K562 (cell line): ENCODE data around the gene ACER3. TPM values are rescaled to one million over a fixed set of nuclear protein-coding genes. Genes with fewer than 3 reads are reported as not detected.

Experiments used
- ARID3A ChIP-seq: IDR thresholded peaks from 2 replicates; pipeline ENCODE4 v1.6.1; 2012; ENCODE audit warnings: low read depth, low read length, improper control_type of control experiment, borderline replicate concordance
- CTCFL ChIP-seq: IDR thresholded peaks from 2 replicates; pipeline ENCODE4 v1.6.1; 2011; ENCODE audit warnings: borderline replicate concordance, low read depth, mild to moderate bottlenecking, moderate library complexity, low read length; ENCODE audit not compliant: insufficient read depth, poor library complexity, severe bottlenecking
- EP300 ChIP-seq: IDR thresholded peaks from 2 replicates; pipeline ENCODE4 v1.6.1; 2012; ENCODE audit warnings: low read length, improper control_type of control experiment
- HLTF ChIP-seq: fragments of 450-650 bp; IDR thresholded peaks from 2 replicates; pipeline ENCODE4 v1.6.1; 2016
- KAT8 ChIP-seq: fragments of 450-650 bp; IDR thresholded peaks from 2 replicates; pipeline ENCODE4 v1.6.1; 2016; ENCODE audit warnings: low read depth, mild to moderate bottlenecking
- KDM5B ChIP-seq: fragments of 200-600 bp; sonication (generic); IDR thresholded peaks from 2 replicates; pipeline ENCODE4 v1.6.1; 2012; ENCODE audit warnings: low read depth, mild to moderate bottlenecking, moderate library complexity, low read length, control low read depth, inconsistent platforms; ENCODE audit not compliant: insufficient replicate concordance
- KLF16 ChIP-seq: IDR thresholded peaks from 2 replicates; pipeline ENCODE4 v1.6.1; 2016; ENCODE audit warnings: antibody characterized with exemption
- MAZ ChIP-seq, 2 experiments: fragments of 450-650 bp in 1 of 2; sonication (generic) in 1 of 2; formaldehyde crosslinking; IDR thresholded peaks in 1 of 2; conservative IDR thresholded peaks in 1 of 2; 2 replicates each; pipeline versions ENCODE4 v1.4.0 to v1.5.0; 2020; ENCODE audit warnings: mild to moderate bottlenecking in 1 of 2, missing genetic modification reagents in 1 of 2
- MYBL2 ChIP-seq, 2 experiments: fragments of 450-650 bp in 1 of 2; sonication (generic) in 1 of 2; formaldehyde crosslinking in 1 of 2; IDR thresholded peaks; 2 replicates each; pipeline versions ENCODE4 v1.6.1 to v1.8.1; 2017 to 2022; ENCODE audit warnings: borderline replicate concordance in 1 of 2, inconsistent platforms in 1 of 2, low read depth in 1 of 2, mild to moderate bottlenecking in 1 of 2, missing genetic modification reagents in 1 of 2, moderate library complexity in 1 of 2
- SAP30 ChIP-seq: fragments of 200-600 bp; sonication (generic); IDR thresholded peaks from 2 replicates; pipeline ENCODE4 v1.6.1; 2012; ENCODE audit warnings: borderline replicate concordance, low read depth, mild to moderate bottlenecking, moderate library complexity, low read length, control low read depth, inconsistent platforms; ENCODE audit not compliant: insufficient read depth, poor library complexity, severe bottlenecking
- SIRT6 ChIP-seq: IDR thresholded peaks from one replicate; pipeline ENCODE4 v1.6.1; 2012; ENCODE audit warnings: low read depth, mild to moderate bottlenecking, control low read depth, inconsistent platforms, low read length, moderate library complexity
- TRIM25 ChIP-seq: fragments of 450-650 bp; IDR thresholded peaks from 2 replicates; pipeline ENCODE4 v1.7.0; 2016; ENCODE audit warnings: borderline replicate concordance
- ZFP1 ChIP-seq: fragments of 450-650 bp; formaldehyde crosslinking; IDR thresholded peaks from 2 replicates; pipeline ENCODE4 v1.4.0; 2020; ENCODE audit warnings: mild to moderate bottlenecking, mixed read lengths
- ZHX1 ChIP-seq: fragments of 150-350 bp; conservative IDR thresholded peaks from 2 replicates; pipeline ENCODE4 v1.6.1; 2014; ENCODE audit warnings: low read length
- ZNF232 ChIP-seq: sonication (generic); formaldehyde crosslinking; IDR thresholded peaks from 2 replicates; pipeline ENCODE4 v1.8.0; 2022; ENCODE audit warnings: mild to moderate bottlenecking, missing genetic modification reagents
- ZNF239 ChIP-seq: fragments of 250-450 bp; sonication (Bioruptor Pico); IDR thresholded peaks from 2 replicates; pipeline ENCODE4 v1.4.0; 2020; ENCODE audit warnings: mild to moderate bottlenecking
- ZNF76 ChIP-seq: fragments of 250-450 bp; sonication (Bioruptor Pico); IDR thresholded peaks from 2 replicates; pipeline ENCODE4 v1.4.0; 2020; ENCODE audit warnings: mild to moderate bottlenecking, moderate library complexity, borderline replicate concordance
- polyA plus RNA-seq, 8 experiments: library from polyadenylated mRNA; depleted of rRNA in 4 of 8; stranded (reverse) in 5 of 8; unstranded in 3 of 8; fragments of >200 nt; fragmentation: Nextera tagmentation in 2 of 8; fragmentation: Illumina TruSeq in 1 of 8; extraction: Ambion mirVana in 2 of 8; extraction: Trizol in 1 of 8; gene quantifications; 2 replicates each; pipeline versions ENCODE4 v1.2.1 to v1.2.3, GENCODE V29; 2011 to 2014; ENCODE audit warnings: inconsistent platforms in 1 of 8, missing spikeins in 1 of 8
- total RNA-seq, 7 experiments: library from RNA; depleted of rRNA in 6 of 7; stranded (reverse); fragments of >200 nt in 6 of 7; fragmentation: Illumina TruSeq in 2 of 7; extraction: Trizol in 2 of 7; gene quantifications; 2 replicates each; pipeline versions ENCODE4 v1.2.1 to v1.2.3, GENCODE V29; 2011 to 2021; ENCODE audit warnings: low replicate concordance in 1 of 7

Gene ACER3
- total and polyA plus RNA-seq, 9 of the 15 experiments (the other 6 are each of a cell fraction or from before 2014, with no cell fraction given) = 2.0 to 23.8 (median 9.5) TPM

- TF ChIP-seq ZHX1 (no peak), KLF16 (no peak), ZNF239 (no peak), KDM5B (peak; percentile 73), TRIM25 (no peak), ZNF76 (CRISPR knock-in tag) (no peak), EP300 (no peak), SAP30 (peak; percentile 65), MYBL2 (IDR thresholded peaks at IDR 0.05; ENCODE audit: low read depth) (no peak), MYBL2 (CRISPR knock-in tag; IDR thresholded peaks at IDR 0.05; ENCODE audit: borderline replicate concordance) (no peak), KAT8 (no peak), HLTF (peak; percentile 15; the same call in 1 of the 2 replicates), MAZ (CRISPR knock-in tag; conservative IDR thresholded peaks at IDR 0.05 in 1 of 2, IDR thresholded peaks at IDR 0.05 in 1 of 2) (peak; percentile 84 to 86), ZFP1 (CRISPR knock-in tag) (no peak), ZNF232 (CRISPR knock-in tag) (no peak), CTCFL (no peak), SIRT6 (no peak), ARID3A (no peak)
Measured at GRCh38 chr11:76860539-76861475, at the start of gene ACER3 (continued).
